ENCODE measurements around the gene PIM2. TPM values are rescaled to one million over a fixed set of nuclear protein-coding genes. Genes with fewer than 3 reads are reported as not detected.
A peak's percentile ranks its signal among the peaks of the same experiment; 100 is the strongest.

PIM2 gene
- total and polyA plus RNA-seq, 4 experiments from 2014 or later: 117 to 489 (median 257) TPM

DNA sequence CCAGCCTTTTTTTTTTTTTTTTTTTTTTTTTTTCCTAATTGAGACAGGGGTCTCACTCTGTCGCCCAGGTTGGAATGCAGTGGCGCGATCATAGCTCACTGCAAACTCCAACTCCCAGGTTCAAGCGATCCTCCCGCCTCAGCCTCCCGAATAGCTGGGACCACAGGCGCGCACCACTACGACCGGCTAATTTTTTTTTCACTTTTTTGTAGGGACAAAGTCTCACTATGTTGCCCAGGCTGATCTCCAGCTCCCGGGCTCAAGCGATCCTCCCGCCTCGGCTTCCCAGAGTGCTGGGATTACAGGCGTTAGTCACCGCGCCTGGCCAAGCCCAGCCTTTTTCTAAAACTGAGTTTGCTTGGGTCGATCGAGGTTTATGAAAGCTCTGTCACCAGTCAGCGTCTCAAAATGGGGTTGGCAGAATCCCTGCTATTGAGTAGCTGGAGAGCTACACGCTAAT is 39.8 kb upstream of the PIM2 start:
- Mint-ChIP-seq H3K9me3 (peaks cover 0 to 4% (median 0%) of the 10 kb centered on the region in 8 donors), H3K4me1 (peaks cover 11 to 58% (median 32%) of the 10 kb centered on the region in 4 donors), H3K4me3 (peak overlapping the region; percentile 96 to 99 (median 98)), H3K27ac (peak overlapping the region; percentile 98 to 100 (median 100)), H3K36me3 (peaks cover 6 to 29% of the 10 kb centered on the region in 2 donors), H3K27me3 (no peaks in the 10 kb centered on the region)
- intact Hi-C loops (cut with micrococcal nuclease): loop anchor here (1.0 to 5.0 kb wide), 8 partner anchors 39 to 361 kb away; partner anchors contain the start of genes GPKOW, GRIPAP1, MAGIX and PIM2
- H3K9me3 ChIP-seq (ENCODE audit: control insufficient read depth in 1 of 2, low read length in 2 of 2): no peaks in the 10 kb centered on the region
- peak overlapping the region; percentile 23 to 75 for H3K4me3 ChIP-seq (ENCODE audit: low read length in 2 of 2)
- peak in 1 of 5 donors; percentile 54 for DNase-seq
- CTCF ChIA-PET (ENCODE audit: partially characterized antibody): interaction anchor here (1.0 to 1.6 kb wide), 7 partner anchors 13 to 234 kb away, joined by 3 to 7 read pairs (median 5); partner anchors contain the start of genes GRIPAP1 and TFE3
- peaks cover 43% of the 10 kb centered on the region for H3K4me1 ChIP-seq (ENCODE audit: insufficient read depth, low read length)
- H3K27me3 ChIP-seq (ENCODE audit: insufficient read depth, low read length): no peaks in the 10 kb centered on the region
- H3K27ac ChIP-seq (ENCODE audit: low read depth, low read length): peak overlapping the region; percentile 98
- POLR2A ChIA-PET (ENCODE audit: partially characterized antibody): interaction anchor here (0.6 to 5.9 kb wide), 31 partner anchors 14 to 938 kb away, joined by 3 to 99 read pairs (median 5); partner anchors contain the start of genes GRIPAP1, HDAC6, KCND1 and PIM2
- H3K36me3 ChIP-seq (ENCODE audit: insufficient read depth, low read length): peaks cover 4% of the 10 kb centered on the region

- peak overlapping the region; percentile 47 to 75 for H3K4me3 ChIP-seq (ENCODE audit: low read length in 2 of 2)
- Mint-ChIP-seq H3K4me3 (peak overlapping the region; percentile 96 to 99 (median 98)), H3K36me3 (peaks cover 6 to 29% of the 10 kb centered on the region in 2 donors), H3K27ac (peak overlapping the region; percentile 98 to 100 (median 100)), H3K9me3 (peaks cover 0 to 4% (median 0%) of the 10 kb centered on the region in 8 donors), H3K27me3 (no peaks in the 10 kb centered on the region), H3K4me1 (peaks cover 14 to 64% (median 38%) of the 10 kb centered on the region in 4 donors)
- peak overlapping the region; percentile 98 for H3K27ac ChIP-seq (ENCODE audit: low read depth, low read length)
- H3K4me1 ChIP-seq (ENCODE audit: insufficient read depth, low read length): peaks cover 49% of the 10 kb centered on the region
- H3K36me3 ChIP-seq (ENCODE audit: insufficient read depth, low read length): peaks cover 4% of the 10 kb centered on the region
- peak; percentile 92 to 98 (median 96) for DNase-seq
- CTCF ChIA-PET (ENCODE audit: partially characterized antibody): interaction anchor here (1.0 to 1.6 kb wide), 7 partner anchors 12 to 235 kb away, joined by 3 to 7 read pairs (median 5); partner anchors contain the start of genes GRIPAP1 and TFE3
- no peaks in the 10 kb centered on the region for H3K9me3 ChIP-seq (ENCODE audit: control insufficient read depth in 1 of 2, low read length in 2 of 2)
- intact Hi-C loops (cut with micrococcal nuclease): loop anchor here (1.0 to 5.0 kb wide), 9 partner anchors 19 to 361 kb away; partner anchors contain the start of genes GPKOW, GRIPAP1, MAGIX and PIM2
- no peaks in the 10 kb centered on the region for H3K27me3 ChIP-seq (ENCODE audit: insufficient read depth, low read length)
- POLR2A ChIA-PET (ENCODE audit: partially characterized antibody): interaction anchor here (0.6 to 5.9 kb wide), 36 partner anchors 12 to 937 kb away, joined by 3 to 99 read pairs (median 5); partner anchors contain the start of genes GRIPAP1, HDAC6, KCND1 and PIM2
Observed at GRCh38 chrX:48957827-48958634, 39.2 kb upstream of the PIM2 start.

GRCh38 chrX:48957477-48957826 is 38.6 kb upstream of the PIM2 start, which contains the start of gene OTUD5:
OTUD5 (minus strand) TSS chrX:48957607; CDS start chrX:48957570, 37 bp downstream.
- Mint-ChIP-seq H3K9me3 (peaks cover 0 to 4% (median 0%) of the 10 kb centered on the region in 8 donors), H3K27me3 (no peaks in the 10 kb centered on the region), H3K36me3 (peaks cover 6 to 31% of the 10 kb centered on the region in 2 donors), H3K4me3 (peak within 1 kb of the TSS; percentile 96 to 99 (median 98)), H3K27ac (peak within 1 kb of the TSS; percentile 98 to 100 (median 100)), H3K4me1 (peaks cover 18 to 70% (median 43%) of the 10 kb centered on the region in 4 donors)
- DNase-seq: peak in 1 of 5 donors; percentile 85
- intact Hi-C loops (cut with micrococcal nuclease): loop anchor here (2.0 to 5.0 kb wide), 3 partner anchors 19 to 205 kb away; partner anchors contain the start of genes GPKOW and MAGIX
- ChIA-PET CTCF (ENCODE audit: partially characterized antibody) (interaction anchor here (1.0 to 1.6 kb wide), 4 partner anchors 20 to 309 kb away, joined by 3 to 7 read pairs (median 5); partner anchors contain the start of gene TFE3), POLR2A (ENCODE audit: partially characterized antibody) (interaction anchor here (0.8 to 5.9 kb wide), 19 partner anchors 11 to 418 kb away, joined by 3 to 99 read pairs (median 9); partner anchors contain the start of genes GRIPAP1, KCND1, PIM2 and PLP2)
- peaks cover 4% of the 10 kb centered on the region for H3K36me3 ChIP-seq (ENCODE audit: insufficient read depth, low read length)
- no peaks in the 10 kb centered on the region for H3K9me3 ChIP-seq (ENCODE audit: control insufficient read depth in 1 of 2, low read length in 2 of 2)
- peaks cover 55% of the 10 kb centered on the region for H3K4me1 ChIP-seq (ENCODE audit: insufficient read depth, low read length)
- H3K4me3 ChIP-seq (ENCODE audit: low read length in 2 of 2): peak within 1 kb of the TSS; percentile 57 to 75
- H3K27ac ChIP-seq (ENCODE audit: low read depth, low read length): peak within 1 kb of the TSS; percentile 98
- no peaks in the 10 kb centered on the region for H3K27me3 ChIP-seq (ENCODE audit: insufficient read depth, low read length)

DNA sequence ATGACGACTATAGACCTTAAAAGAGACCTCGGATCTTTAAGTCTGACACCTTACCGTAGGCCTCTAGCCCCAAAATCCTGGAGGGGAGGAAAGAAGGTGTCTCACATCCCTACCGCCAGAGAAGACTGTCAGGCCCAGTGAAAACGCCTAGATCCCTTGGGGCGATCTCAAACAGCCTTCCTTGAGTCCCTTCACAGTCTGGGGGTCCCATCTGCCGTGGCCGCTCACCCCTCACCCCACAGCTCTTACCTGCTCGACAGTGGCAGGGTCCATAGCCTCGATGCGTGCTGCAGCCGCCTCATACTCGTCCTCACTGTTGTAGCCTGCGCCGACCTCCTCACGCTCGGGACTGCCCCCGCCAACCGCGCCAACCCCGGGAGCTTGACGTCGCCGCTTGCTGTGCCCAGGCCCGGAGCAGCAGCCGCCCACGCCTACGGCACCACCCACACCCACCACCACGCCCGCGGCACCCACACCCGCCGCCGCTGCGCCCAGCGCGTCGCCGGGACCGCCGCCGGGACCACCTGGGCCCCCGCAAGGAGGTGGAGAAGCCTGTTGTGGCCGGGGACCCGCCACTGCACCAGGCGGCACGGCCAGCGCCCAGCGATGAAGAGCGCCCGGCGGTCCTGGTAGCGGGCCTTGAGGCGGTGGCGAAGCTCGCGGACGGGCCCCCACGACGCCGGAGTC is 38.0 kb upstream of the PIM2 start:
- Histone ChIP-seq H3K4me3 (ENCODE audit: low read length in 2 of 2) (peak overlapping the region; percentile 57 to 62), H3K9me3 (ENCODE audit: control insufficient read depth in 1 of 2, low read length in 2 of 2) (no peaks in the 10 kb centered on the region), H3K27me3 (ENCODE audit: insufficient read depth, low read length) (no peaks in the 10 kb centered on the region), H3K27ac (ENCODE audit: low read depth, low read length) (peak overlapping the region; percentile 98), H3K36me3 (ENCODE audit: insufficient read depth, low read length) (peaks cover 4% of the 10 kb centered on the region), H3K4me1 (ENCODE audit: insufficient read depth, low read length) (peaks cover 61% of the 10 kb centered on the region)
- H3K36me3 Mint-ChIP-seq: peaks cover 6 to 36% of the 10 kb centered on the region in 2 donors
- peak overlapping the region; percentile 80 to 89 (median 86) for H3K4me3 Mint-ChIP-seq
- no peaks in the 10 kb centered on the region for H3K27me3 Mint-ChIP-seq
- H3K4me1 Mint-ChIP-seq: peaks cover 24 to 76% (median 47%) of the 10 kb centered on the region in 4 donors
- POLR2A ChIA-PET (ENCODE audit: partially characterized antibody): interaction anchor here (0.5 to 5.9 kb wide), 14 partner anchors 10 to 417 kb away, joined by 3 to 99 read pairs (median 7); partner anchors contain the start of genes GRIPAP1, HDAC6, PIM2 and PLP2
- peak; percentile 46 to 83 (median 58) for DNase-seq
- peak overlapping the region; percentile 82 to 98 (median 90) for H3K27ac Mint-ChIP-seq
- CTCF ChIA-PET (ENCODE audit: partially characterized antibody): interaction anchor here (0.6 to 2.5 kb wide), 3 partner anchors 10 to 308 kb away, joined by 3 to 16 read pairs (median 4); no protein-coding TSS in a partner anchor
- intact Hi-C loops (cut with micrococcal nuclease): loop anchor here (2.0 to 5.0 kb wide), 3 partner anchors 18 to 205 kb away; partner anchors contain the start of genes GPKOW and MAGIX
- H3K9me3 Mint-ChIP-seq: peaks cover 0 to 4% (median 0%) of the 10 kb centered on the region in 8 donors

DNA sequence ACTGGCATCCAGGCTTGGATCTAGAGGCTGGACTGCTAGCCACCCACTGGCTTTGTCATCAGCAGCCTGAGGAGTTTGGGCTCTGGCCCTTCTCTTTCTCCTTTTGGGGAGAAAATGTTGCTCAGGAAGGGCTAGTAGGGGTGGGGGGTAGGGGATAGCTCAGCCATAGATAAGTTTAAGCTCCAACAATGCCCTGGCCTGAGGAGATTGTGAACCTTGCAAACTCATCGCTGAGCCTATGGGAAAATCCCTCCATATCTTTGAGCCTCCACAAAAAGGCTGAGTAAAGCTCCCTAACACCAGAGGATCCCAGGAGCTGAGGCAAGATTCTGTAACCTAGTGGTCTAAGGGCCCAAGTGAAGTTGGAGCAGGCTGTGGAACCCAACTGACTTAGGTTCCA is 29.8 kb upstream of the PIM2 start:
- no peak overlapping the region for H3K27ac ChIP-seq (ENCODE audit: low read depth, low read length)
- CTCF ChIA-PET (ENCODE audit: partially characterized antibody): interaction anchor here (0.9 to 8.0 kb wide), 3 partner anchors 9 to 300 kb away, joined by 3 to 35 read pairs (median 4); no protein-coding TSS in a partner anchor
- intact Hi-C loops (cut with micrococcal nuclease): no loop called here
- Mint-ChIP-seq H3K36me3 (peaks cover 7 to 14% of the 10 kb centered on the region in 2 donors), H3K4me1 (peaks cover 26 to 62% (median 41%) of the 10 kb centered on the region in 4 donors), H3K27ac (peak overlapping the region in 2 of 7 donors; percentile 47 to 68), H3K27me3 (no peaks in the 10 kb centered on the region), H3K9me3 (no peaks in the 10 kb centered on the region), H3K4me3 (no peak overlapping the region)
- no peaks in the 10 kb centered on the region for H3K9me3 ChIP-seq (ENCODE audit: control insufficient read depth in 1 of 2, low read length in 2 of 2)
- peaks cover 68% of the 10 kb centered on the region for H3K4me1 ChIP-seq (ENCODE audit: insufficient read depth, low read length)
- no peaks in the 10 kb centered on the region for H3K36me3 ChIP-seq (ENCODE audit: insufficient read depth, low read length)
- POLR2A ChIA-PET (ENCODE audit: partially characterized antibody): interaction anchor here (1.0 to 1.6 kb wide), 3 partner anchors 10 to 32 kb away, joined by 3 to 6 read pairs (median 3); no protein-coding TSS in a partner anchor
- no peaks in the 10 kb centered on the region for H3K27me3 ChIP-seq (ENCODE audit: insufficient read depth, low read length)
- no peak for DNase-seq
- H3K4me3 ChIP-seq (ENCODE audit: low read length in 2 of 2): no peak overlapping the region
